ENCODE data around the gene KCNE3.

DNA sequence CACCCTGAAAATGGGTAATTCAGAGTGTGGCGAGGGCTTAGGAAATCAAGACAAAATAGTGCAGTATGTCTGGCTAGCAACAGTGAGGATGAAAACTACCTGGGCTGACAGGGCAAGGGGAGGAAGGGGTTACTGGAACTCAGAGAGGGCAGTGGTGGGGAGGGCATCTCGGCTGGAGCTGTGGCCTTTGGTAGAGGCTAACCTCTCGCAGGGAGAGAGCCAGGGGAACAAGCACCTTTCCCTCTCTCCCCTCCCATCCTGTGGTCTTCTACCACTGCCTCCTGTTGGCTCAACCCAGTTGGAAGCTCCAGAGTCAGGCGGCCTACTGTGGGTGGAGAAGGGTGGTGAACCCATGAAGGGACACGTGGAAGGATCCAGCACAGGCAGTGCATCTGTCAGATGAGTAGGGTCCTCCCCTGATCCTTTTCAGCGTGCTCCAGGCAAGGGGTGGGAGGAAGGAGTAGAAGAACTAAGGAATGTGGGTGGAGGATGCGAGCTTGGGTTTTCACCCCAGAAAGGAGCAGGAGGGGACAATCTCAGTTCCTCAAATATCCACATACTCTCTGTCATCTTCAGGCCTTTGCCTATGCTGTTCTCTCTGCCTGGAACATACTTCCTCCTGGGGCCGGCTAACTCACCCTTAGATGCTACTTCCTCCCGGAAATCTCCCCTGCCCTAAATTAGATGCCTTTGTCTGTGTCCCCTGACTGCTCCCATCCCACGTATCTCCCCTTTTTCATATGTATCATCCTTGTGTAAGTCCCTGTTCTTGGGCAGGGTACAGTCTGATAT lies 6.2 kb upstream of the KCNE3 start:
- TF ChIP-seq, protein P1, sequence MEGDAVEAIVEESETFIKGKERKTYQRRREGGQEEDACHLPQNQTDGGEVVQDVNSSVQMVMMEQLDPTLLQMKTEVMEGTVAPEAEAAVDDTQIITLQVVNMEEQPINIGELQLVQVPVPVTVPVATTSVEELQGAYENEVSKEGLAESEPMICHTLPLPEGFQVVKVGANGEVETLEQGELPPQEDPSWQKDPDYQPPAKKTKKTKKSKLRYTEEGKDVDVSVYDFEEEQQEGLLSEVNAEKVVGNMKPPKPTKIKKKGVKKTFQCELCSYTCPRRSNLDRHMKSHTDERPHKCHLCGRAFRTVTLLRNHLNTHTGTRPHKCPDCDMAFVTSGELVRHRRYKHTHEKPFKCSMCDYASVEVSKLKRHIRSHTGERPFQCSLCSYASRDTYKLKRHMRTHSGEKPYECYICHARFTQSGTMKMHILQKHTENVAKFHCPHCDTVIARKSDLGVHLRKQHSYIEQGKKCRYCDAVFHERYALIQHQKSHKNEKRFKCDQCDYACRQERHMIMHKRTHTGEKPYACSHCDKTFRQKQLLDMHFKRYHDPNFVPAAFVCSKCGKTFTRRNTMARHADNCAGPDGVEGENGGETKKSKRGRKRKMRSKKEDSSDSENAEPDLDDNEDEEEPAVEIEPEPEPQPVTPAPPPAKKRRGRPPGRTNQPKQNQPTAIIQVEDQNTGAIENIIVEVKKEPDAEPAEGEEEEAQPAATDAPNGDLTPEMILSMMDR (IDR thresholded peaks at IDR 0.05 in 2 of 3, conservative IDR thresholded peaks at IDR 0.05 in 1 of 3; ENCODE audit: control insufficient read depth in 2 of 3, extremely low read depth in 1 of 3, insufficient read depth in 1 of 3, low read depth in 3 of 3, low read length in 3 of 3), result no peak
- TF ChIP-seq SRF (IDR thresholded peaks at IDR 0.05; ENCODE audit: low read depth in 2 of 2, low read length in 2 of 2) (no peak), ZZZ3 (IDR thresholded peaks at IDR 0.05; ENCODE audit: control insufficient read depth, insufficient read length, low read depth) (no peak), SMC3 (IDR thresholded peaks at IDR 0.05; ENCODE audit: borderline replicate concordance, low read length) (no peak), YY1 (IDR thresholded peaks at IDR 0.05; ENCODE audit: low read depth, low read length) (no peak), CREM (IDR thresholded peaks at IDR 0.05; ENCODE audit: low read depth) (no peak)
